Stimulated activated CD4-positive, alpha-beta T cell treated with anti-CD3 and anti-CD28 coated beads, Interleukin-1b, Interleukin-23, amount 100 ng/mL, for 1 hour (primary cell): ENCODE data around the gene ZNF273.

Source experiments
- DNase-seq, 2 donors: peaks; one replicate each; pipeline ENCODE4 v3.0.0-alpha.2; 2020; ENCODE audit warnings: low read depth in 2 of 2

ZNF273 gene

GRCh38 chr7:64876792-64877713, 26.0 kb upstream of the ZNF273 start:
- peak; percentile 15 to 48 for DNase-seq

GRCh38 chr7:64877714-64878610, 25.1 kb upstream of the ZNF273 start:
- no peak for DNase-seq

DNA sequence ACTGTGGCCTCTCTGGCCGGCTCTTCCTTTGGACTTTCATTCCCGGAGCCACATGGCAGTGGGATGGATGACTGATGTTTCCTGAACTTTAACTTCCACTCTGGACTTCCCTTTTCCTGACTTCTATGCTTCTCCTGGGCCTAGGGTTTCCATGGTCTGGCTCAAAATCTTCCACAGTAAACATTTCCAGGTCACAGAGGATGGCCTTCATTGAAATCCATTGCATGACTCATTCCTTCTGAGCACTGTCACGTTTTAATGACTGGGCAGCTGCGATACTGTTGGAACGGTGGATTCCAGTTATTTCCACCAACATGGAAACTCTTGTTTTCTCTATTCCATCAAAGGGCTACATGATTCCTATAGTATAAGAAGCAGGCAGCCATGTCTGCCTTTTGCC, 24.4 kb upstream of the ZNF273 start:
- no peak for DNase-seq

DNA sequence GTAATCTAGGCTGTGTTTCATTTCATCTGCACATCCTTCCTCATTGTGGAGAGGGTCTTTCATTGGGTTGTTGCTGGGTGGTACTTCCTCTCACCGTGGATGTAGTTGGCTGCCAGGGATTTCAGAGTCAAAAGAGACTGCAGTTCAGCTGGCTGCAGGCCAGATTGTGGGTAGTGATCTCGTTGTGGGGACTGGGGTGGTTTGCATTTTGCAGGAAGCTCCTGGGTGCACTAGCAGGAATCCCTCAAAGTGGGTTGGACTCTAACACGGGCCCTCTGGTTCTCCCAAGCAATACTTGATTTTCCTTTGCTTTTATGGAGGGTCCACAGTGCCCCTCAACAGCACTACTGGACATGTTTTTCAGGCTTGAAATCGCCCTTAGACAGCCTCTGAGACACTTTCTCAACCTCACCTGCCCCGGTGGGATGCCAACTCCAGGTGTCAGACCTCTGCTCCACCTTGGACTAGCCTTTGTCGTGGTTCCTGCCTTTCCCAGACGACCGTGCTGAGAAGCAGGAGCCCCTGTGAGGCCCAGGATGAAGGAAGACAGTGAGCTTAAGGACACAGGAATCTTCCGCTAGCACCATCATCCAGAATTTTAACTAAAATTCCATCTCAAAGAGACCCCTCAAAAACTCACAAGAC, 23.9 kb upstream of the ZNF273 start:
- DNase-seq, result no peak

- no peak for DNase-seq
These were observed 23.3 kb upstream of the ZNF273 start for GRCh38 chr7:64879800-64880199.

GRCh38 chr7:64880322-64881297, 22.5 kb upstream of the ZNF273 start:
- no peak for DNase-seq

GRCh38 chr7:64881461-64882287, 21.4 kb upstream of the ZNF273 start:
- DNase-seq, result no peak

DNA sequence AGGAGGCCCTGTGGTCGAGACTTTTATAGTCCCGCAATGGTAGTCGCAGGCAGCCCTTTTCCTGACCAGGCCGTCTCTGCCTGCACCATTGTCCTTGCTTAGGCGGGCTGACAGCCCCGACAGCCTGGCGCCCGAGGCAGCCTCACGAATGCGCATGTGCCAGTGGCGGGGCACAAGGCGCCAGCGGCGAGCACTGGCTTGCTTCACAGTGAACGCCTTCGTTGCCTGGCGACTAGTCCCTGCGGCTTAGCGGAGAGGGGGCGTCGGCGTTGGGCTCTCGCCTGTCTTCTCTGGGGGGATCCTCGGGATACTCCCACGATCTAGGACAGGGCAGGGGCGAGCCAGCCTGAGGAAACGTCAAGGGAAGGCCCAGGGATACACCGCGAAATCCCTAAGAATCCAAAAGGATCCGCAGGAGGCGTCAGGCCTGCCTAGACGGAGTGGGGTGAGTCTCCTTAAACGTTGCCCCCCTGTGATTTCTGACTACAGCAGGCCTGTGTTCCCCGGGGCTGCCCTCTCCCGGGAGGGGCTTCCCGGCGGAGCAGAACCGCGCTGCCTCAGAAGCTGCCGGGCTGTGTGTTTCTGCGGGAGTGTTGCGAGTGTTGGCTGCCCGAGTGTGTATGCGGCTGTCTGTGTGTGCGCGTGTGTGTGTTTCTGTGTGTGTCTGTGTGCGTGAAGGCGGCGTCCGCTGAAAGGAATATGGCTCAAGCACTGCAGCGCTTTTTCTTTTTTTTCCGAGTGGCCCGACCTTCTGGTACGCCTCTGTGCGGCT, 20.5 kb upstream of the ZNF273 start:
- no peak for DNase-seq

GRCh38 chr7:64883113-64883905, 19.8 kb upstream of the ZNF273 start:
- no peak for DNase-seq

- no peak for DNase-seq
These were observed 18.8 kb upstream of the ZNF273 start for GRCh38 chr7:64884085-64884912.

GRCh38 chr7:64884913-64885370, 18.1 kb upstream of the ZNF273 start:
- DNase-seq, result no peak

DNA sequence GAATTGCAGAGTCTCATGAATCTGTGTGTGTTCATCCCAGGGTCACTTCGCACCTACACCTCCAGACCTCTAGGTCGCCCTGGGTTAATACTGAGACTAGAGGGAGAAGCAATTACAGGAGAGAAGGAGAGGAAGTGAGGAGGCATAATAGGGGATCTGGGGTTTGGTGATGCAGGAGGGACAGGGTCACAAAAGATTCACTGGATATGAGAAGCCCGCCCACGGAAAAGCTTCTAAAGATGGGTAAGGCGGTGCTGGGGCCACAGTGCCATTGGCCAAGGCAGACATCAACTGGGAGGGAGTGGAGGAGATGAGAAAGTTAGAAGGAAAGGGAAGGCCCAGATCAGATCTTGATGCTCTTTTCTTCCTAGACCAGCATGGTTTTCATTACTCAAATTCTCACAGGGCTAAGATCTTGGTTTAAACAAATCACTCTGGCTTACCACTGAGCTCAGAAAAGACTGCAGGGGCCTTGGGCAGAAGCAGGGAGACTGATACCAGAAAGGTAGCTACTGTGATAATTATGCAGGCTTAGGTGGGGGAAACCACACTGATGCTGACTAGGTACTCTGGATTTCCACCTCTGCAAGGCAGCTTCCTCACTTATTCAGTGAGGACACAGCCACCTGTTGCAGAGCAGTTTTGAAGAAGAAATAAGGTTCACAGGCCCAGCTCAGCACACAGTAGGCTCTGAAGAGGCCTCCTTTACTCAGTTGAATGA, 17.4 kb upstream of the ZNF273 start:
- no peak for DNase-seq

GRCh38 chr7:64886956-64887545, 16.0 kb upstream of the ZNF273 start:
- DNase-seq, result no peak

GRCh38 chr7:64887756-64888508, 15.1 kb upstream of the ZNF273 start:
- DNase-seq, result no peak

DNA sequence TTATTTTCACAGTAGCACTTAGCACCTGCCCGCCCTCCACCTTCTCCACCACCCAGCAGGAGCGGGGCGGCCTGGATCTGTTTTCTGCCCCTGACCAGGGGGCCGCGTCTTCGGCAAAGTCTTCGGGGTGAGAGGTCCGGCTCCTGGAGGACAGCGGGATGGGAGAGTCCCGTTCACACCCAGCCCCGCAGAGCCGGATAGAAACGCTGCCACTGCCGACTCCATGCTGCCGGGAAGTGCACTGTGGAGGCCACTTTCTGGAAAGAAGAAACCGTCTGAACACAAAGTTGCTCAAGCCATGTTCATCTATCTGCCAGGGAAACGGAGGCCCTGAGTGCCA, 14.5 kb upstream of the ZNF273 start:
- no peak for DNase-seq
